ENCODE data around the gene RNF13.

The RNF13 gene

DNA sequence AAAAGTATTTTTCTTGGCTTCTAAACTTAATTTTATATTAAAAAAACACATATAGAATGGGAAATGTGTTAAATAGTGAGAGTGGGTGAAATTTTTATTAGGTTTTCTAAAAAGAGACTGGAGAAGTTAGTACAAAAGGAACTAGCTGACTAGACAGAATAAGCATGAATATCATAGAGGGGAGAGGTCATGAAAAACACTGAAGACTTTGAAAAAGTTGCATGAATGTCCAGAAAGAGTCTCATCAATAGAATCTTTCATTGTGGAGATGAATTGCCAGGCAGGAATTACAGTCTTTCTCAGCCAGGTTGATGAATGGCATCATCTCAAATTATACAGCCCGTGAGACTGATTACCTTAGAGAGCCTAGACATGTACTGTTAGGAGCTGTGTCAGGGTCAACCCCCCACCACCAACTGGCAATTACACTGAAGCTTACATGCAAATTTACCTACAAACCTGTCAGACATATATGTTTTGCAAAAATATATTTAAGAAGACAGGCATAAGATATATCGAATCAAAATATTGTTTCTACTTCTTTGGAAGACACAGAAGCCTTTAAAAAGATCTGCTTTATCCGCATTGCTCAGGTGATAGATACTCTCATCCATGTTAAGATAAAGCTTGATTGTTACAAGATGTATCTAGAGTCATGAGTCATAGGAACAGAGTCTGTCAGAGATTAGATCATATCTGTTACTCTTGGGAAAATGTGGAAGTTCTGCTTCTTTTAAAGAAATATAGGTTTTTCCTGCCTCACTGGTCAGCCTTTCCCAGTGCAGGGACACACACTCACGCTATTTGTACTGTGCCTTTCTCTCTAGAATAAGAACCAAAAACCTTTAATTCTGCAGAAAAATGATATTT, 192.5 kb downstream of the RNF13 start:
- no peak for DNase-seq

DNA sequence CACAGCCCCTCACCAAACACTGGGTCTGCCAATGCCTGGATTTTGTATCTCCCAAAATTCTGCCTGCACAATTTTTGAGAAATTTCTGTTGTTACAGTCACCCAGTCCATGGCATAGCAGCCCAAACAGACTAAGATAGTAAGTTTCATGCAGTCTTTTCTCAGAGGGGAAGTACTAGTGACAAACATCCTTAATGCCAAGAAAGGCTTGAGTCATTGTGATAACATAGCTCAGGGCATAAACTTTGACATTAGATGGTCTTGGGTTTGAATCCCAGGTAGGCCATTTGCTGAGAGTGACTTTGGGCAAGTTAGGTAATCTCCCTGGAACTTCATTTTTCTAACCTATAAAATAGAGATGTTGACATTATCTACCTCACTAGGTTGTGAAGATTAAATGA, 193.8 kb downstream of the RNF13 start:
- DNase-seq: no peak

All from Kasumi-1 (cell line).